HCT116 (cell line): ENCODE data around the gene KCNJ1.

Experiments
- CEBPB ChIP-seq: IDR thresholded peaks from 2 replicates; pipeline ENCODE4 v1.6.1; 2012; ENCODE audit warnings: low read depth
- EGR1 ChIP-seq: IDR thresholded peaks from 2 replicates; pipeline ENCODE4 v1.6.1; 2012; ENCODE audit warnings: low read depth
- JUND ChIP-seq: IDR thresholded peaks from 2 replicates; pipeline ENCODE4 v1.6.1; 2012
- POLR2A ChIP-seq: IDR thresholded peaks from 2 replicates; pipeline ENCODE4 v1.7.0; 2011; ENCODE audit warnings: borderline replicate concordance; ENCODE audit not compliant: insufficient read depth, insufficient read length; ENCODE audit errors: extremely low read depth
- RAD21 ChIP-seq: IDR thresholded peaks from 2 replicates; pipeline ENCODE4 v1.6.1; 2012; ENCODE audit warnings: low read depth, mild to moderate bottlenecking
- TF ChIP-seq, protein P1 (sequence below), 3 experiments: fragments of 200-600 bp in 1 of 3; sonication (generic) in 1 of 3; IDR thresholded peaks in 2 of 3; conservative IDR thresholded peaks in 1 of 3; 2 replicates each; pipeline ENCODE4 v1.5.1; 2012 to 2017; ENCODE audit warnings: low read depth in 2 of 3, low read length in 2 of 3, antibody characterized with exemption in 1 of 3, borderline replicate concordance in 1 of 3, control low read depth in 1 of 3, mild to moderate bottlenecking in 1 of 3, mixed read lengths in 1 of 3, mixed run types in 1 of 3, moderate library complexity in 1 of 3; ENCODE audit not compliant: insufficient read depth in 1 of 3

DNA sequence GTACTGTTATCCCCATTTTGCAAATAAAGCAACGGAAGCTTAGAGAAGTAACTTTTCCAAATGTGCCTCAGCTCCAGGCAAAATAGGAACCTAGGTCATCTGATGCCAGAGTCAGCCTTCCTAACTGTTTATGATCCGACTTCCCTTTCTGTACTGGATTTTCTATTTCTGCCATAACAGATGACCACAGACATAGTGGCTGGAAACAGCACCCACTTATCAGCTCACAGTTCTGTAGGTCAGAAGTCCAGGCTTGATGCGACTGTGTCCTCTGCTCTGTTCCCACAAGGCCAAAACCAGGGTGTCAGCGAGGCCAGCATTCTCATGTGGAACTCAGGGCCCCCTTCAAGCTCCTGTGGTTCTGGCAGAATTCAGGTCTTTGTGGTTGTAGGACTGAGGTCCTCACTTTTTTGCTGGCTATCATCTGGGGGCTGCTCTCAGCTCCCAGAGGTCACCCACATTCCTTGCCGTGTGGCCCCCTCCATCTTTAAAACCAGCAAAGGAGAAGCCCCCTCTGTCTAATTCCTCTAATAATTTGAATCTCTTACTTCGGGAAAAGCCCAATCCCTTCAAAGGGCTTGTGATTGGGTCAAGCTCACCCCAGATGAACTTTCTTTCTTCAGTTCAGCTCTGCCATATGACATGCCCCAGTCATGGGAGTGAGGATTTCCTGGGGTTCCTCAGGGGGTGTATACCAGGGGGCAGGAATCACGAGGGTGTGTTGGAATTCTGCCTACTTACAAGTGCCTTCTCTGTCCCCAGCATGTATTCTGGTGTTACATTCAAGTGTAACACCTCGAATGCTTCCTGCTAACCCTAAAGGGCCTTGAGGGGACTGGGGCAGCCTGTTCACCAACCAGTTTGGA is 39.3 kb upstream of the KCNJ1 start:
- TF ChIP-seq, protein P1, sequence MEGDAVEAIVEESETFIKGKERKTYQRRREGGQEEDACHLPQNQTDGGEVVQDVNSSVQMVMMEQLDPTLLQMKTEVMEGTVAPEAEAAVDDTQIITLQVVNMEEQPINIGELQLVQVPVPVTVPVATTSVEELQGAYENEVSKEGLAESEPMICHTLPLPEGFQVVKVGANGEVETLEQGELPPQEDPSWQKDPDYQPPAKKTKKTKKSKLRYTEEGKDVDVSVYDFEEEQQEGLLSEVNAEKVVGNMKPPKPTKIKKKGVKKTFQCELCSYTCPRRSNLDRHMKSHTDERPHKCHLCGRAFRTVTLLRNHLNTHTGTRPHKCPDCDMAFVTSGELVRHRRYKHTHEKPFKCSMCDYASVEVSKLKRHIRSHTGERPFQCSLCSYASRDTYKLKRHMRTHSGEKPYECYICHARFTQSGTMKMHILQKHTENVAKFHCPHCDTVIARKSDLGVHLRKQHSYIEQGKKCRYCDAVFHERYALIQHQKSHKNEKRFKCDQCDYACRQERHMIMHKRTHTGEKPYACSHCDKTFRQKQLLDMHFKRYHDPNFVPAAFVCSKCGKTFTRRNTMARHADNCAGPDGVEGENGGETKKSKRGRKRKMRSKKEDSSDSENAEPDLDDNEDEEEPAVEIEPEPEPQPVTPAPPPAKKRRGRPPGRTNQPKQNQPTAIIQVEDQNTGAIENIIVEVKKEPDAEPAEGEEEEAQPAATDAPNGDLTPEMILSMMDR (IDR thresholded peaks at IDR 0.05 in 2 of 3, conservative IDR thresholded peaks at IDR 0.05 in 1 of 3; ENCODE audit: borderline replicate concordance in 1 of 3, insufficient read depth in 1 of 3, low read depth in 2 of 3, low read length in 2 of 3), result no peak
- TF ChIP-seq EGR1, result no peak
- TF ChIP-seq POLR2A, result no peak
- TF ChIP-seq RAD21, result no peak
- TF ChIP-seq JUND, result no peak
- no peak for TF ChIP-seq CEBPB
